MM.1S (cell line): ENCODE measurements around the gene FANCC.

Experiments
- DNase-seq: peaks from one replicate; pipeline ENCODE4 v3.0.0-alpha.2; 2015
- H2AFZ ChIP-seq: fragments of 300-600 bp; sonication (generic); 2 replicates; pipeline ENCODE4 v1.6.0; 2016; ENCODE audit warnings: antibody characterized with exemption, low read length
- H3F3A ChIP-seq: fragments of 300-600 bp; sonication (generic); 2 replicates; pipeline ENCODE4 v1.6.1; 2016; ENCODE audit warnings: mild to moderate bottlenecking, antibody characterized with exemption, low read length, moderate library complexity, mixed read lengths; ENCODE audit not compliant: insufficient read depth
- H3K27ac ChIP-seq: fragments of 300-600 bp; sonication (generic); 2 replicates; pipeline ENCODE4 v1.5.1; 2016; ENCODE audit warnings: mild to moderate bottlenecking, low read length
- H3K27me3 ChIP-seq: fragments of 300-600 bp; sonication (generic); replicated peaks from 2 replicates; pipeline ENCODE4 v1.6.0; 2016; ENCODE audit warnings: low read length; ENCODE audit not compliant: insufficient read depth
- H3K36me3 ChIP-seq: fragments of 300-600 bp; sonication (generic); replicated peaks from 2 replicates; pipeline ENCODE4 v1.6.1; 2016; ENCODE audit warnings: mild to moderate bottlenecking, low read length, mixed read lengths; ENCODE audit not compliant: insufficient read depth
- H3K4me1 ChIP-seq: fragments of 300-600 bp; sonication (generic); 2 replicates; pipeline ENCODE4 v1.6.1; 2016; ENCODE audit warnings: low read length, mixed read lengths
- H3K4me2 ChIP-seq: fragments of 300-600 bp; sonication (generic); 2 replicates; pipeline ENCODE4 v1.6.0; 2016; ENCODE audit warnings: low read depth, low read length
- H3K4me3 ChIP-seq: fragments of 300-600 bp; sonication (generic); 2 replicates; pipeline ENCODE4 v1.5.1; 2016; ENCODE audit warnings: low read length, mixed read lengths
- H3K79me2 ChIP-seq: fragments of 300-600 bp; sonication (generic); 2 replicates; pipeline ENCODE4 v1.6.1; 2016; ENCODE audit warnings: mixed run types, low read length, mixed read lengths
- H3K9ac ChIP-seq: fragments of 300-600 bp; sonication (generic); 2 replicates; pipeline ENCODE4 v1.6.1; 2016; ENCODE audit warnings: low read length, mixed read lengths
- H3K9me2 ChIP-seq: fragments of 300-600 bp; sonication (generic); replicated peaks from 2 replicates; pipeline ENCODE4 v1.6.1; 2016; ENCODE audit warnings: mild to moderate bottlenecking, low read length, mixed read lengths; ENCODE audit not compliant: insufficient read depth
- H3K9me3 ChIP-seq: fragments of 300-600 bp; sonication (generic); replicated peaks from 2 replicates; pipeline ENCODE4 v1.6.1; 2016; ENCODE audit warnings: mild to moderate bottlenecking, low read length, mixed read lengths; ENCODE audit not compliant: insufficient read depth
- H4K20me1 ChIP-seq: fragments of 300-600 bp; sonication (generic); 2 replicates; pipeline ENCODE4 v1.6.1; 2016; ENCODE audit warnings: mild to moderate bottlenecking, low read length, moderate library complexity, mixed read lengths; ENCODE audit not compliant: insufficient read depth
- EZH2 ChIP-seq: fragments of 300-600 bp; sonication (generic); optimal IDR thresholded peaks from 2 replicates; pipeline ENCODE3; 2017; ENCODE audit warnings: low read depth, mild to moderate bottlenecking, antibody characterized with exemption, low read length, mixed read lengths
- EZH2phosphoT487 ChIP-seq: fragments of 300-600 bp; sonication (generic); IDR thresholded peaks from 2 replicates; pipeline ENCODE4 v1.6.1; 2018; ENCODE audit warnings: antibody characterized with exemption, low read length
- TF ChIP-seq, protein P1 (sequence below): fragments of 300-600 bp; sonication (generic); IDR thresholded peaks from 2 replicates; pipeline ENCODE4 v1.5.1; 2016; ENCODE audit warnings: antibody characterized with exemption, low read length, mixed read lengths

FANCC gene

DNA sequence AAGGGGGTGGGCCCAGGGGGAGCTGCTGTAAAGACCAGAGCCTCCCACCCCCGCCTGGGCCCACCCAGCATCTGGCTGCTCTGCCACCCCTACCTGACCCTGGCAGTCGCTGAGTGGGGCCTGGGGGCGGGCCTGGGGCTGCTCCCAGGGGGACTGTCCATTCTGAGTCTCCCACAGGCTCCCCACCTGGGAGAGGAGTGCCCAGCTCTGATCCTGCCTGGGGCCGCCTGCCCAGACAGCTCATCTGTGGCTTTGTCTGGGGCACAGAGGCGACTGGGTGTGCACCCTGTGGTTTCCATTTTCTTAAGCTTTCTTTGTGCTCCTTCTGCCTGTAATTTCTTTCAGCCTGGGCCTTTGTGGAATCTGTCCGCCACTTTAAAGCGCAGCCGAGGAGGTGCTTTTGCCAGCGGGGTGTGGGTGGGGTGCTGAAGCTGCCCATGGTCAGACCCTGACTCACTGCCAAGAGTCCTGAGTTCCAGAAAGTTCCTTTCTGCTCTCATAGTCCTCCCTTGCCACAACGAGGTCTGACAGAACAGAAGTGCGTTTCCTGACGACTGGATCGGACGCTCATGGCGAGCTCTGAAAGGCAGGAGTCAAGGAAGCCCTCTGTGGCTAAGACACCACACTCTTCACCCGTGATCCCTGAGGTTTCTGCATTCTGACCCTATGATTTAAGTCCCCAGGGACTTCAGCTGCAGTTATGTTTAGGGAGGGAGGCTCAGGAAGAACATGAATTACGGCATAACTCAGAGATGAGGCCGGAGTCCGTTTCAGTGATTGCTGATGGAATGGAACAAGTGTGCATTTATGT lies 225.0 kb downstream of the FANCC start:
- Histone ChIP-seq H3K27ac (no peak overlapping the region), H3K4me2 (no peak overlapping the region), H3K4me1 (no peaks in the 10 kb centered on the region), H4K20me1 (no peaks in the 10 kb centered on the region), H3K79me2 (no peaks in the 10 kb centered on the region), H2AFZ (no peak overlapping the region), H3K9ac (no peak overlapping the region), H3K9me3 (no peaks in the 10 kb centered on the region), H3K9me2 (no peaks in the 10 kb centered on the region), H3K27me3 (no peaks in the 10 kb centered on the region), H3K4me3 (no peak overlapping the region), H3K36me3 (no peaks in the 10 kb centered on the region), H3F3A (no peaks in the 10 kb centered on the region)
- TF ChIP-seq EZH2 = no peak
- TF ChIP-seq EZH2phosphoT487 = no peak
- TF ChIP-seq, protein P1, sequence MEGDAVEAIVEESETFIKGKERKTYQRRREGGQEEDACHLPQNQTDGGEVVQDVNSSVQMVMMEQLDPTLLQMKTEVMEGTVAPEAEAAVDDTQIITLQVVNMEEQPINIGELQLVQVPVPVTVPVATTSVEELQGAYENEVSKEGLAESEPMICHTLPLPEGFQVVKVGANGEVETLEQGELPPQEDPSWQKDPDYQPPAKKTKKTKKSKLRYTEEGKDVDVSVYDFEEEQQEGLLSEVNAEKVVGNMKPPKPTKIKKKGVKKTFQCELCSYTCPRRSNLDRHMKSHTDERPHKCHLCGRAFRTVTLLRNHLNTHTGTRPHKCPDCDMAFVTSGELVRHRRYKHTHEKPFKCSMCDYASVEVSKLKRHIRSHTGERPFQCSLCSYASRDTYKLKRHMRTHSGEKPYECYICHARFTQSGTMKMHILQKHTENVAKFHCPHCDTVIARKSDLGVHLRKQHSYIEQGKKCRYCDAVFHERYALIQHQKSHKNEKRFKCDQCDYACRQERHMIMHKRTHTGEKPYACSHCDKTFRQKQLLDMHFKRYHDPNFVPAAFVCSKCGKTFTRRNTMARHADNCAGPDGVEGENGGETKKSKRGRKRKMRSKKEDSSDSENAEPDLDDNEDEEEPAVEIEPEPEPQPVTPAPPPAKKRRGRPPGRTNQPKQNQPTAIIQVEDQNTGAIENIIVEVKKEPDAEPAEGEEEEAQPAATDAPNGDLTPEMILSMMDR = no peak
- no peak for DNase-seq

DNA sequence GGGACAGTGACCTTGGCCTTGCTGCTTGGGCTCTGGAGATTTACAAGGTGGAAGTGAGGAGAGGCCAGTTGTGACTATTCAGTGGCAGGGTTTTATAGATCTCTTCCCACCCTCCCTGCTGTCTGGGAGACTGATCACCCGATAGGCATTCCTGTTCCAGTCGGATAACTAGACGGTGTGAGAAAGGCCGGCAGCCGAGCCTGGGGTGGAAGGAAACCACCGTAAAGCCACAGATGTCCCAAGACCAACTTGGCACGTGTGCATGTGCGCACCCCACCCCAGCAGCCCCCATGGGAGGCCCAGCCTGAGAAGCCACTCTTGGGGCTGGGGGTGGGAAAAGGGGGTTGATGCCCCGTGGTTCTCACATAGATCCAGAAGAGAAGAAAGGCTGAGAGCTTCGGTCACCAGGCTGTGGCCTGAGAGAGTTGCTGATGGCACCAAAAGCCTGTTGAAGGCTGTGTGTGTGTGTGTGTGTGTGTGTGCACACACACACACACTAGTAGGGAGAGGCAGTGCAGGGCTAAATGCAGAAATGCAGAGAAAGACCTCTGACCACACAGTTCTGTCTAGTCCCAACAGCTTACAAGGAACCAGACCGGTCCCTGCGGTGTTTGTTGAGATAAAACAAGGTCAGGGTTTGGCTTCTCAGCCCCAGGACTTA lies 225.8 kb downstream of the FANCC start:
- no peaks in the 10 kb centered on the region for H3K9me2 ChIP-seq
- H2AFZ ChIP-seq = no peak overlapping the region
- TF ChIP-seq EZH2 = no peak
- no peak for TF ChIP-seq EZH2phosphoT487
- TF ChIP-seq, protein P1 = no peak
- no peaks in the 10 kb centered on the region for H3K9me3 ChIP-seq
- H3K4me2 ChIP-seq = no peak overlapping the region
- H3K36me3 ChIP-seq = no peaks in the 10 kb centered on the region
- H3K4me3 ChIP-seq = no peak overlapping the region
- no peak overlapping the region for H3K9ac ChIP-seq
- no peaks in the 10 kb centered on the region for H4K20me1 ChIP-seq
- no peaks in the 10 kb centered on the region for H3K4me1 ChIP-seq
- H3K27me3 ChIP-seq = no peaks in the 10 kb centered on the region
- no peak for DNase-seq
- no peak overlapping the region for H3K27ac ChIP-seq
- no peaks in the 10 kb centered on the region for H3K79me2 ChIP-seq
- H3F3A ChIP-seq = no peaks in the 10 kb centered on the region

DNA sequence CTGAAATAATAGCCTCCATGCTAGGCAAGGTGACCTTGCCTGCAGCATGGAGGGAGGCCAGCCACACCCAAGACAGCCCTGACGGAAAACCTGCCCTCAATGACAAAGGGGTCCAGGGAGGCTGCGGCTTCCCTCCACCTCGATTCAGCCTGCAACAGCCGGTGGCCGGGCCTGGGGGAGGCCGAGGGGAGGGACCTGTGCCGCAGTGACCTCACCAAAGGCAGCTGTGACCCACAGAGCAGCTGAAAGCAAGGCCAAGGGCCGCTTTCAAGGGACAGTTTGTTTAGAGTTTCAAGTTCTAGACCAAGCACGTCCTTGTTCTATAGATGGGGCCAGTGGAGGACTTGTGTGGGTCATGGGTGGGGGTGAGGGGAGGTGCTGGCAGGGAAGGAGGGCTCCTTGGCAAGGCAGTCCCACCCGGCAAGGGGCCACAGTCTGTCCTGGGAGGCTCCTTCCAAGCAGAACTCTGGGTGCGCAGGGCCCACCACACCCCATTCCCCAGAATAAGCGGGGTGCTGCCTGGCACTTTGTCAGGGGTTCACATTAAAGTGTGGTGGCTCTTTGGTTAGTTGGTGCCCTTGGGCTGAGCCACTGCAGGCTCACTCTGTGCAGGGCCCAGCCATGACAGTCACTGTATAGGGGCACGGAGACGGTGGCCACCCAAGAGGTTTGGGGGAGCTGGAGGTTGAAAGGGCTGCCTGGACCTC lies 226.5 kb downstream of the FANCC start:
- no peak for DNase-seq
- no peak overlapping the region for H2AFZ ChIP-seq
- H3K9me3 ChIP-seq = no peaks in the 10 kb centered on the region
- no peaks in the 10 kb centered on the region for H3K27me3 ChIP-seq
- H3K9me2 ChIP-seq = no peaks in the 10 kb centered on the region
- H4K20me1 ChIP-seq = no peaks in the 10 kb centered on the region
- H3K4me2 ChIP-seq = no peak overlapping the region
- H3K79me2 ChIP-seq = no peaks in the 10 kb centered on the region
- H3K36me3 ChIP-seq = no peaks in the 10 kb centered on the region
- H3K4me3 ChIP-seq = no peak overlapping the region
- no peaks in the 10 kb centered on the region for H3K4me1 ChIP-seq
- H3F3A ChIP-seq = no peaks in the 10 kb centered on the region
- TF ChIP-seq EZH2phosphoT487 (no peak), EZH2 (no peak)
- TF ChIP-seq, protein P1 = no peak
- no peak overlapping the region for H3K9ac ChIP-seq
- H3K27ac ChIP-seq = no peak overlapping the region
